HL-60/S4 (cell line): ENCODE results near the gene HPS5.
"Not testable (repeated sequence)": the region's sequence is repeated elsewhere in the genome, so short reads cannot be mapped to it uniquely, and the experiment has no call there.

Experiments used
- in situ Hi-C: fragments of 300-500 bp; cut with MboI; formaldehyde crosslinking; loops from 2 replicates; pipeline ENCODE4 v1.14.3; 2022; ENCODE audit warnings: low sequenced_read_pairs

The HPS5 gene

GRCh38 chr11:18271206-18271605, 50.7 kb downstream of the HPS5 start:
- in situ Hi-C loops = no loop called here

GRCh38 chr11:18270102-18270501, 51.8 kb downstream of the HPS5 start:
- in situ Hi-C loops = no loop called here

- in situ Hi-C loops = not testable (repeated sequence)
Observed at GRCh38 chr11:18269252-18269651, 52.7 kb downstream of the HPS5 start.

- in situ Hi-C loops = not testable (repeated sequence)
Observed at GRCh38 chr11:18267335-18268133, 54.4 kb downstream of the HPS5 start.

- in situ Hi-C loops = no loop called here
Observed at GRCh38 chr11:18265949-18266348, 56.0 kb downstream of the HPS5 start, which contains the start of gene SAA1. Gene SAA1, plus strand, starts transcription at chr11:18266264. Its CDS starts 624 bp downstream, at chr11:18266888.

GRCh38 chr11:18264677-18265555, 57.0 kb downstream of the HPS5 start:
- in situ Hi-C loops = no loop called here

GRCh38 chr11:18264035-18264434, 57.9 kb downstream of the HPS5 start:
- in situ Hi-C loops = no loop called here

- in situ Hi-C loops = not testable (repeated sequence)
Observed at GRCh38 chr11:18262681-18263350, 59.1 kb downstream of the HPS5 start.

GRCh38 chr11:18261721-18262120, 60.2 kb downstream of the HPS5 start:
- in situ Hi-C loops = no loop called here

- in situ Hi-C loops = no loop called here
Observed at GRCh38 chr11:18259259-18259658, 62.7 kb downstream of the HPS5 start.

GRCh38 chr11:18254781-18255361, 67.1 kb downstream of the HPS5 start:
- in situ Hi-C loops = no loop called here

- in situ Hi-C loops = no loop called here
Observed at GRCh38 chr11:18253778-18254338, 68.1 kb downstream of the HPS5 start.

GRCh38 chr11:18253233-18253632, 68.7 kb downstream of the HPS5 start:
- in situ Hi-C loops = no loop called here

- in situ Hi-C loops = loop anchor here (25.0 kb wide), 1 partner anchor 489 kb away; the partner anchor contains the start of gene IGSF22
Observed at GRCh38 chr11:18248561-18248960, 73.4 kb downstream of the HPS5 start, which contains the start of gene SAA2. Gene SAA2, minus strand, starts transcription at chr11:18248668. Its CDS starts 657 bp downstream, at chr11:18248011.

- in situ Hi-C loops = loop anchor here (25.0 kb wide), 1 partner anchor 490 kb away; the partner anchor contains the start of gene IGSF22
Observed at GRCh38 chr11:18247191-18247581, 74.8 kb downstream of the HPS5 start.

GRCh38 chr11:18246379-18247190, 75.4 kb downstream of the HPS5 start:
- in situ Hi-C loops = loop anchor here (25.0 kb wide), 1 partner anchor 491 kb away; the partner anchor contains the start of gene IGSF22

GRCh38 chr11:18245396-18245795, 76.5 kb downstream of the HPS5 start:
- in situ Hi-C loops = loop anchor here (25.0 kb wide), 1 partner anchor 492 kb away; the partner anchor contains the start of gene IGSF22

GRCh38 chr11:18243783-18244362, 78.1 kb downstream of the HPS5 start:
- in situ Hi-C loops = loop anchor here (25.0 kb wide), 1 partner anchor 493 kb away; the partner anchor contains the start of gene IGSF22

GRCh38 chr11:18239655-18240054, 82.3 kb downstream of the HPS5 start:
- in situ Hi-C loops = loop anchor here (25.0 kb wide), 1 partner anchor 498 kb away; the partner anchor contains the start of gene IGSF22
